Retinal pigment epithelial cell (primary cell): Measurements from ENCODE around the gene IL22RA1.

ENCODE experiments used
- DNase-seq: peaks from one replicate; pipeline ENCODE4 v3.0.0-alpha.2; 2010; ENCODE audit warnings: low read depth
- H3K4me3 ChIP-seq: 2 replicates; pipeline ENCODE4 v1.5.1; 2011; ENCODE audit warnings: mild to moderate bottlenecking, low read length, control low read depth, moderate library complexity
- CTCF ChIP-seq: conservative IDR thresholded peaks from 2 replicates; pipeline ENCODE4 v1.5.1; 2011; ENCODE audit warnings: low read depth, low read length, control low read depth, inconsistent platforms

IL22RA1 gene

GRCh38 chr1:24150234-24151174, 7.6 kb upstream of the IL22RA1 start:
- H3K4me3 ChIP-seq: peak overlapping the region; percentile 31
- peak; percentile 26 for DNase-seq
- TF ChIP-seq CTCF: peak; percentile 78

GRCh38 chr1:24149866-24150233, 6.9 kb upstream of the IL22RA1 start:
- TF ChIP-seq CTCF: no peak
- no peak overlapping the region for H3K4me3 ChIP-seq
- DNase-seq: no peak

GRCh38 chr1:24147816-24148215, 4.9 kb upstream of the IL22RA1 start:
- no peak overlapping the region for H3K4me3 ChIP-seq
- no peak for TF ChIP-seq CTCF
- no peak for DNase-seq

- no peak for DNase-seq
- no peak for TF ChIP-seq CTCF
- no peak overlapping the region for H3K4me3 ChIP-seq
Measured at GRCh38 chr1:24147194-24147593, 4.3 kb upstream of the IL22RA1 start.

DNA sequence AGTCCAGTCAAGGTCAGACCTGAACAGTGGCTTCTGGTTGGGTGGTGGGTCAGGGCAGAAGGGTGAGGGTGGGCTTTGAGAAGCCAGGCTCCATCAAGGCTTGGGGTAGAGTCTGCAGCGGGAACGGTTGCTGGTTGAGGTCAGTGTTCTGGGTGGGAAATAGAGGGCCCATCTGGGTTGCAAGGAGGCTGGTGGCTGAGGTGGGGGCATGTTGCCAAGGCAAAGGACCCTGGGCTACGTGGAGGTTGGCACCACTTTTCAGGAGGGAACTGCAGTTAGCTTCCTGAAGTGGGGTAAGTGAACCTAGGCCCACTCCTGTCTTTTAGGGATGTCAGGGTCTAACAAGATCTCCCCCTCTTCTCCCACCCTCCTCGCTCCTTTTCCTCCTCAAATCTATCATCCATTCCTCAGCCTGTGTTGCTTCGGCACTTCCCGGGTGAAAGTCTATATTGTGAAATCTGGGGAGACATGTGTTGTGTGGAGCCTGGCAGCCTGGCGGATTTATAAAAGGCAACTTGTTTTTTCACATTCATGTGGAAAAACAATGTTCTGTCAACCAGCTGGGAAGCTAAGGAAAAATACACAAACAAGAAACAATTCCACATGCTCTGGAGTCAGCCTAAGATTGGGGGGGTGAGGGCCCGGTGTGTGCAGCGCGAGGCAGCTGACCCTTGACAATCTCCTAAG, 1.5 kb downstream of the IL22RA1 start:
- no peak for DNase-seq
- TF ChIP-seq CTCF: no peak
- H3K4me3 ChIP-seq: no peak overlapping the region

GRCh38 chr1:24140741-24141181, 2.2 kb downstream of the IL22RA1 start:
- DNase-seq: no peak
- no peak for TF ChIP-seq CTCF
- no peak overlapping the region for H3K4me3 ChIP-seq
